Omental fat pad (tissue), 4 donors: ENCODE measurements around the gene CELSR1. TPM values are rescaled to one million over a fixed set of nuclear protein-coding genes. Genes with fewer than 3 reads are reported as not detected.

Source experiments
- ATAC-seq: fragments of 150-250 bp; one replicate; pipeline ENCODE4 v1.9.1; 2016; ENCODE audit warnings: mild to moderate bottlenecking, moderate library complexity; ENCODE audit not compliant: low FRiP score
- DNase-seq: peaks from one replicate; pipeline ENCODE4 v3.0.0-alpha.2; 2019; ENCODE audit warnings: low spot score
- CTCF ChIP-seq, 3 donors: fragments of 450-650 bp; IDR thresholded peaks; one replicate each; pipeline ENCODE4 v1.5.1; 2016 to 2017; ENCODE audit warnings: antibody characterized with exemption in 3 of 3, mild to moderate bottlenecking in 3 of 3, moderate library complexity in 2 of 3
- total RNA-seq, 4 donors: library from RNA; depleted of rRNA; stranded (reverse); fragments of >200 nt; gene quantifications; one replicate each; pipeline ENCODE4 v1.1.0, GENCODE V29; 2016

The CELSR1 gene
- total RNA-seq, 4 donors from 2014 or later, result 1.3 to 5.9 (median 2.7) TPM

GRCh38 chr22:46574993-46575910 lies 37.8 kb upstream of the CELSR1 start:
- DNase-seq, result no peak
- TF ChIP-seq CTCF (IDR thresholded peaks at IDR 0.05), result no peak
- ATAC-seq, result no peak

- ATAC-seq (no peak), DNase-seq (no peak)
- TF ChIP-seq CTCF (IDR thresholded peaks at IDR 0.05), result no peak
Measured at GRCh38 chr22:46574438-46574992, 37.1 kb upstream of the CELSR1 start.

DNA sequence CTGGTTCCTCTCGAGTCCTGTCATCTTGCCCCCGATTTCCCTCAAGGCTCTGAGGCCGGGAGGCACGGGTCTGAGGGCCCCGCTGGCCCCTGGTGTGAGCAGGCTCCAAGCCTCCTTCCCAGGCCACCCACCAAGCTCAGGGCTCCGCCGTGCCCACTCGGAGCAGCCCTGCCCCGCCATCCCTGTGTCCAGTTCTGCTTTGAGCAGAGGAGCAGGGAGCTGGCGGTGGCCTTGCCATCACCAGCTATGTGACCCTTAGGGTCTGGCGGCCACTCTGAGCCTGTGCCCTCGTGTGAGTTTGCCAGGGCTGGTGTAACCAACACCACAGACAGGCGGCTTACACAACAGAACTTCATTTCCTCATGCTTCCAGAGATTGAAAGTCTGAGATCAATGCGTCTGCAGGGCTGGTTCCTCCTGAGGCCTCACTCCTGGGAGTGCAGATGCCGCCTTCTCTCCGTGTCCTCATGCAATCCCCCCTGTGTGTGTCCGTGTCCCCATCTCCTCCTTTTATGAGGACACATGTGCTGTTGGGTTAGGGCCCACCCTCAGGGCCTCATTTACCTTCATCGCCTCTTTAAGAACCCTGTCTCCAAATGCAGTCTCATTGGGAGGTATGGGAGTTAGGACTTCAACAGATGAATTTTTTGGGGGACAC lies 36.5 kb upstream of the CELSR1 start:
- DNase-seq (no peak), ATAC-seq (no peak)
- no peak for TF ChIP-seq CTCF (IDR thresholded peaks at IDR 0.05)

DNA sequence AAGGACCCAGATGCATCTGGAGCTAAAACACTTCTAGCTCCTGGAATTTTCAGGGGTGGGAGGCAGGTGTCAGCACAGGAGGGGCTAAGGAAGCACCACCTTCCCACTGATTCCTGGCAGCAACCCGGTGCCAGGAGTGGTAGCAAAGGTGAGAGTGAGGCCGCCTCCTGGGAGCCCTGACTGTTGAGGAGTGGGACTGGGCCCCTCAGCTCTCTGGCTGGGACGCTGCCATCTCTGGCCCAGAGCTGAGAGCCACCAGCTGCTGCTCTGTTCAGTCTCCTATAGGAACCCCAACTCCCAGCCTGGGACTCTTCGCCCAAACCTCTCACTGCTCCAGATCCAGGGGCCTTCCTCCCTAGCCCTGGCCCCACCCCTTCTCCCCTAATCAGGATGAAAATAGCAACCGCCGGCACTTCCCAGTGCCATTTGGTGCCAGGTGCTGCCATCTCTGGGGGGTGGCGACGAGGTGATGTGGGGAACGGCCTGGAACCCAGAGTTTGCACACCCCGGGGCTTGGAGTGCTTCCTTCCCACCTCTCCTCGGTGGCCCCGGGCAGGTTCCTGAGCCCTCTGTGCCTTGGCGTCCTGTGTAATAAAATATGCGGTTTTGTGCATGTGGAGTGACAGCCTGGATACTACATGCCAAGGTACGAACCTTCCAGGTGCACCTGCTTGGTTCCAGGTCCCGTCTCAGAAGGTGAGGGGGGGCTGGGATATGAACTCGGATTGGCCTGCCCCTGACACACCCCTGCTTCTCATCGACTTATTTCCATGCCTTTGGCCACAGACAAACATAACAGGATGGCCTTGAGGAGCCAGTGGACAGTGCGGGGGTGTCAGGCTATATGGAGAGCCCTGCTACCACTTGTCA lies 35.7 kb upstream of the CELSR1 start:
- DNase-seq (no peak), ATAC-seq (no peak)
- TF ChIP-seq CTCF (IDR thresholded peaks at IDR 0.05), result no peak

GRCh38 chr22:46571642-46572250 lies 34.3 kb upstream of the CELSR1 start:
- ATAC-seq (no peak), DNase-seq (no peak)
- no peak for TF ChIP-seq CTCF (IDR thresholded peaks at IDR 0.05)
